GM21360 (cell line): ENCODE measurements around the gene BDP1.
"Not testable (repeated sequence)": the region's sequence is repeated elsewhere in the genome, so short reads cannot be mapped to it uniquely, and the experiment has no call there.

Experiments
- ATAC-seq: cut with Tn5 transposase; IDR thresholded peaks from one replicate; pipeline ENCODE4 v1.9.1; 2021; ENCODE audit warnings: mild to moderate bottlenecking, moderate library complexity; ENCODE audit not compliant: unreplicated experiment

The BDP1 gene

GRCh38 chr5:71461360-71461759, 5.9 kb downstream of the BDP1 start:
- ATAC-seq: no peak

- ATAC-seq: no peak
Observed at GRCh38 chr5:71471193-71471592, 15.7 kb downstream of the BDP1 start.

- ATAC-seq: no peak
Observed at GRCh38 chr5:71475788-71476384, 20.4 kb downstream of the BDP1 start.

DNA sequence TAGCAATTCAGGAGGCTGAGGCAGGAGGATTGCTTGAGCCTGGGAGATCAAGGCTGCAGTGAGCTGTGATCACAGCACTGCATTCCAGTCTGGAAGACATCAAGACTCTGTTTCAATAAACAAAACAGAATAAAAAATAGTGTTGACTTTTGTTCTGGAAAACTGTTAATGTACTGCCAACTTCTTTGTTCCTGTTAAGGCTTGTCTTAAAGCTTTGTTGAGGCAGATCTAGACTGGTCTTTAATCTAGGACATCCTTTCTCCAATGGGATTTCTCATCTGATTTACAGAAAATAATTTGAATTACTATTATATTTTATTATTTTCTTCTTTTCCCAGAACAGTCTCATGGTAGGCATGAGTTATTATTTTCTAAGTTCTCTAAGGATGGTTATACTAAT, 26.0 kb downstream of the BDP1 start:
- ATAC-seq: no peak

DNA sequence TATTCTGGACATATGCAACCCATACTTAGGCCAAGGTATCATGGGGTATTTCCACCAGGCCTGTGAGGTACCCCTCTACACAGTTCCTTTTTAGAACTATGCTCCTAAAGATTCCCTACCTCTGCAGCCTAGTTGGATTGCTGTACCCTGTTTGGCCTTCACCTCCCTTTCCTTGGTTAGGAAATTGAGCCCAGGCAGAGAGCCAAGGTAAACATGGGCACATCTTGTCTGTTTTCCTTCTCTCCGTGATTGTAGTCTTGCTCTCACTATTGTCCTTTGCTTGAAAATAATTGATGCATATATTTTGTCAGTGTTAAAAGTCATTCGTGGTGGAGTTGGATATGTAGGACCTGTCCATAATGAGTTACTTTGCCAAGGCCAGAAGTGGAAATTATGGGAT, 26.7 kb downstream of the BDP1 start:
- no peak for ATAC-seq

GRCh38 chr5:71483355-71483754, 27.9 kb downstream of the BDP1 start:
- no peak for ATAC-seq

DNA sequence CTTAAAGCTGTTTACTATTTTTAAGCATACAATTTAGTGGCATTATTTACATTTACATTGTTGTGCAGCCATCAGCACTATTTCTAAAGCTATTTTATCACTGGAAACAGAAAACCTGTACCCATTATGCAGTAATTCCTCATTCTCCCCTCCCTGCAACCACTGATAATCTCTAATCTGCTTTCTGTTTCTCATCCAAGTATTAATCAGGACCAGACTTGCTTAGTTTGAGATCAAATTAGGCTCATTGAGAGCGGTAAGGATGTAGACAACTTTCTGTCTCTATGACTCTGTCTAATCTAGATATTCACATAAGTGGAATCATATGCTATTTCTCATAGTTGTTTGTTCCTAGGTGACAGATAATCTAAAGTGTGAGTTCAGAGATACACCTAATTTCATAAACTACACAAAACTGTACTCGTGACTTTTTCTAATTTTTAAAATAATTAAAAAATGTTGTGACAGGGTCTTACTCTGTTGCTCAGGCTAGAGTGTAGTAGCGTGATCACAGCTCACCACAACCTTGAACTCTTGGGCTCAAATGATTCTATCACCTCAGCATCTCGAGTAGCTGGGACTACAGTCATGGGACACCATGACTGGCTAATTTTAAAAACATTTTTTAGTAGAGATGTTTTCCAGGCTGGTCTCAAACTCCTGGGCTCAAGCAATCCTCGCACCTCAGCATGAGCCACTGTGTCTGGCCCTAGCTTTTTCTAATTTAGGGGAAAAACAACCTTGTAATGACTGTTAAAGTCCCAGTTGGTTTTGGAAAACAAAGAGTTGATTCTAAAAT, 37.6 kb downstream of the BDP1 start:
- ATAC-seq: no peak

GRCh38 chr5:71494202-71494601, 38.8 kb downstream of the BDP1 start:
- not testable (repeated sequence) for ATAC-seq

DNA sequence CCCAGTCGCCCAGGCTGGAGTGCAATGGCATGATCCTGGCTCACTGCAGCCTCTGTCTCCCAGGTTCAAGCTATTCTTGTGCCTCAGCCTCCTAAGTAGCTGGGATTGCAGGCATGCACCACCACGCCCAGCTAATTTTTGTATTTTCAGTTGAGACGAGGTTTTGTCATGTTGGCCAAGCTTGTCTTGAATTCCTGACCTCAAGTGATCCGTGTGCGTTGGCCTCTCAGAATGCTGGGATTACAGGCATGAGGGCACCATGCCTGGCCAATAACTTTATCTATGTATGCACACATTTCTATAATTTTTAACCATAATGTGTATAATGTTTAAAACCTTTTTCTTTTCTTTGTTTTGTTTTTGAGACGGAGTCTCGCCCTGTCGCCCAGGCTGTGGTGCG, 43.3 kb downstream of the BDP1 start:
- ATAC-seq: not testable (repeated sequence)

- ATAC-seq: no peak
Observed at GRCh38 chr5:71503536-71503935, 48.1 kb downstream of the BDP1 start.

- no peak for ATAC-seq
Observed at GRCh38 chr5:71522151-71522550, 66.7 kb downstream of the BDP1 start.

DNA sequence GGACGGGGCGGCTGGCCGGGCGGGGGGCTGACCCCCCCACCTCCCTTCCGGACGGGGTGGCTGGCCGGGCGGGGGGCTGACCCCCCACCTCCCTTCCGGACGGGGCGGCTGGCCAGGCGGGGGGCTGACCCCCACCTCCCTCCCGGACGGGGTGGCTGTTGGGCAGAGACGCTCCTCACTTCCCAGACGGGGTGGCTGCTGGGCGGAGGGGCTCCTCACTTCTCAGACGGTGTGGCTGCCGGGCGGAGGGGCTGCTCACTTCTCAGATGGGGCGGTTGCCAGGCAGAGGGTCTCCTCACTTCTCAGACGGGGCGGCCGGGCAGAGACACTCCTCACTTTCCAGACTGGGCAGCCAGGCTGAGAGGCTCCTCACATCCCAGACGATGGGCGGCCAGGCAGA, 70.2 kb downstream of the BDP1 start:
- not testable (repeated sequence) for ATAC-seq

- ATAC-seq: no peak
Observed at GRCh38 chr5:71528206-71528605, 72.8 kb downstream of the BDP1 start.

- no peak for ATAC-seq
Observed at GRCh38 chr5:71529682-71530081, 74.2 kb downstream of the BDP1 start.

DNA sequence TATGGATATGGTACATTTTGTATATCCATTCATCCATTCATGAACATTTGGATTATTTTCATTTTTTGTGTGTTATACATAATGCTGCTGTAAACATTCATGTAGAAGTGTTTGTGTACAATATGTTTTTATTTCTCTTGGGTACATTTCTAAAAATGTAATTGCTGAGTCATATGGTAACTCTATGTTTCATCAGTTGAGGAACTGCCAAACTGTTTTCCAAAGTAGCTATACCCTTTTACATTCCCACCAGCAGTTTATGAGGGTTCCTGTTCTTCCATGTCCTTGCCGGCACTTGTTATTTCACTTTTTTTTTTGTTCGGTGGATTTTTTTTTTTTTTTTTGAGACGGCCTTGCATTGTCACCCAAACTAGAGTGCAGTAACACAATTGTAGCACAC, 77.7 kb downstream of the BDP1 start:
- ATAC-seq: no peak

GRCh38 chr5:71533615-71534014, 78.2 kb downstream of the BDP1 start:
- ATAC-seq: no peak

DNA sequence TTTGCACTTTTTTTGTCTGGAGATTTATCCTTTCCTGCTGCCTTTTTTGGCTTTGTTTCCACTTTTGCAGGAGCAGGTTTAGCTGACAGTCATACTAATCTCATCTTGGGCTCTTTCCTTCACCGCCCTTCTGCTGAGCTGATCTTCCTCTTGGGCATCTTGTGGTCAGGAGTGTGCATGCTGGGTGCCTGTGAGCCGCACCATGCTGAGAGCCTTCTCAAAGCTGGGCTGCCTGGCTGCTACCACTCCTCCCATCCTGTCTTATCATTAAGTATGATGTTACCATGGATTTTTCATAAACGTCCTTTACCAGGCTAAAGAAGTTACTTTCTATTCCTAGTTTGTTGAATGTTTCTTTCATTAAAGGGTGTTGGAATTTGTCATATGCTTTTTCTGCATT, 82.2 kb downstream of the BDP1 start:
- no peak for ATAC-seq

DNA sequence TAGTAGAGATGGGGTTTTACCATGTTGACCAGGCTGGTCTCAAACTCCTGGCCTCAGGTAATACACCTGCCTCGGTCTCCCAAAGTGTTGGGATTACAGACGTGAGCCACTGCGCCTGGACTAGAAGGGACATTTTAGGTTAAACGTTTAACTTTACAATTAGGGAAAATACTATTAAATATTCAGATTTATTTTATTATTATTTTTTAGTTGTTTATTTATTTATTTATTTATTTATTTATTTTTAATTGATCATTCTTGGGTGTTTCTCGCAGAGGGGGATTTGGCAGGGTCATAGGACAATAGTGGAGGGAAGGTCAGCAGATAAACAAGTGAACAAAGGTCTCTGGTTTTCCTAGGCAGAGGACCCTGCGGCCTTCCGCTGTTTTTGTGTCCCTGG, 95.4 kb downstream of the BDP1 start:
- not testable (repeated sequence) for ATAC-seq

- ATAC-seq: not testable (repeated sequence)
Observed at GRCh38 chr5:71551582-71551981, 96.1 kb downstream of the BDP1 start.

- ATAC-seq: not testable (repeated sequence)
Observed at GRCh38 chr5:71552026-71552749, 96.7 kb downstream of the BDP1 start.

DNA sequence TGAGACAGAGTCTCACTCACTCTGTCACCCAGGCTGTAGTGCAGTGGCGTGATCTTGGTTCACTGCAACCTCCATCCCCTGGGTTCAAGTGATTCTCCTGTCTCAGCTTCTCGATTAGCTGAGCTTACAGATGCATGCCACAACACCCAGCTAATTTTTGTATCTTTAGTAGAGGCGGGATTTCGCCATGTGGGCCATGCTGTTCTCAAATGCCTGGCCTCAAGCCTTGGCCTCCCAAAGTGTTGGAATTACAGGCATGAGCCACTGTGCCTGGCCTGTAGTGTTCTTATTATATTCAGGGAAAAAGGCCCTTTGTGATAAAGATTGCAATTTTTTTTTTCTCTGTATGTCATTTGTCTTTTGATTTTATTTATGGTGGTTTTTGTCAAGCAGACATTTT, 107.7 kb downstream of the BDP1 start:
- ATAC-seq: no peak

DNA sequence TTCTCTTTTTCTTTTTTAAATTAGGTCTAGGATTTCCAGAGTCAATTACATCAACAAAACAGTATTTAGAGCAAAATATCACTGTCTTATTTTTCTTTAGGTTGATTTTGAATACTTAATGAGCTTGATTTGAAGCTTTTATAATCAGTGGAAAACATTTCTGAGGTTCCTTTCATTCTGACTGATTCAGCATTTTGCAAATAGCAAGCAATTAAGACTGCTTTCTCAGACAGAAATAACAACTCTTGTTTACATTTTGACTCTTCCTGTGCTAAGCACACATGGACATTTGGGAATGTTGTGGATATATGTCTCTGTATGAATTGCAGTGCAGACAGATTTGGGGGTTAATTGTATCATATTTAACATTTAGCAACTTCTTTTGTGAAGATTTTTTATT, 109.4 kb downstream of the BDP1 start:
- no peak for ATAC-seq
